Measurements from ENCODE around the gene PAPSS1. TPM values are rescaled to one million over a fixed set of nuclear protein-coding genes. Genes with fewer than 3 reads are reported as not detected.

The PAPSS1 gene
- polyA plus RNA-seq, 3 donors, result 46.4 to 79.6 (median 64.8) TPM

DNA sequence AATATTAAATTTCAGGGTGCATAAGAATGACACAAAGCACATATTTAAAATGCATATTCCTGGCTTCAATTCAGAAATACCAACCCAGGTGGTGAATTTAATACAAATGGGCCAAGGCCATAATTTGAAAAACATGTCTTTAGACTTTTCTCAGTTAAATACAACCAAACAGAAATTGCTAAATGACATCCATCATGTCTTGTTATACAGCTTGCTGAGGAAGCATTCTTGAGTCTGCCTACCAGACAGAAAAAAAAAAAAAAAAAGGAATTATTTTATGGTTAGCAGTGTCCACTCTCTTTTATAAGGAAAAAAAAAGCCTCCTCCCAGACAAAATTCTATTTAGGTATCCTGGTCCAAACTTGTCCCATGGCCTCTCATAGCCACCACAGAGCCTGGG lies 119.1 kb downstream of the PAPSS1 start:
- Mint-ChIP-seq H3K36me3 (no peaks in the 10 kb centered on the region), H3K27me3 (ENCODE audit: low read depth in 3 of 3) (peaks cover 0 to 1% (median 0%) of the 10 kb centered on the region in 3 donors), H3K4me1 (peaks cover 1% of the 10 kb centered on the region), H3K27ac (no peak overlapping the region), H3K4me3 (no peak overlapping the region), H3K9me3 (peaks cover 0 to 6% (median 2%) of the 10 kb centered on the region in 7 donors)
- Histone ChIP-seq H4K20me1 (ENCODE audit: insufficient read depth, low read length) (no peaks in the 10 kb centered on the region), H3K4me3 (replicated peaks in 1 of 3; ENCODE audit: low read depth in 2 of 3, low read length in 3 of 3) (no peak overlapping the region), H3K27ac (ENCODE audit: low read depth in 1 of 2, low read length in 2 of 2) (no peak overlapping the region), H3K36me3 (replicated peaks in 1 of 2; ENCODE audit: control insufficient read depth in 1 of 2, insufficient read depth in 2 of 2, low read length in 2 of 2) (no peaks in the 10 kb centered on the region), H3K27me3 (ENCODE audit: control insufficient read depth in 2 of 2, insufficient read depth in 2 of 2, low read length in 2 of 2) (no peaks in the 10 kb centered on the region), H2AFZ (ENCODE audit: insufficient read depth, low read depth, low read length, poor library complexity, severe bottlenecking) (no peak overlapping the region), H3K79me2 (ENCODE audit: insufficient read depth, low read length) (no peaks in the 10 kb centered on the region), H3K9me3 (replicated peaks in 1 of 2; ENCODE audit: control insufficient read depth in 1 of 2, insufficient read depth in 1 of 2, low read length in 2 of 2) (no peaks in the 10 kb centered on the region), H3K9ac (ENCODE audit: insufficient read depth, low read length, poor library complexity, severe bottlenecking) (no peak overlapping the region), H3K4me1 (ENCODE audit: control insufficient read depth in 1 of 2, insufficient read depth in 2 of 2, low read length in 2 of 2) (no peaks in the 10 kb centered on the region), H3K4me2 (replicated peaks; ENCODE audit: extremely low read depth, low read length, poor library complexity, severe bottlenecking) (no peak overlapping the region)
- DNase-seq, result no peak
- intact Hi-C loops (cut with micrococcal nuclease), result no loop called here
- TF ChIP-seq, protein P1, sequence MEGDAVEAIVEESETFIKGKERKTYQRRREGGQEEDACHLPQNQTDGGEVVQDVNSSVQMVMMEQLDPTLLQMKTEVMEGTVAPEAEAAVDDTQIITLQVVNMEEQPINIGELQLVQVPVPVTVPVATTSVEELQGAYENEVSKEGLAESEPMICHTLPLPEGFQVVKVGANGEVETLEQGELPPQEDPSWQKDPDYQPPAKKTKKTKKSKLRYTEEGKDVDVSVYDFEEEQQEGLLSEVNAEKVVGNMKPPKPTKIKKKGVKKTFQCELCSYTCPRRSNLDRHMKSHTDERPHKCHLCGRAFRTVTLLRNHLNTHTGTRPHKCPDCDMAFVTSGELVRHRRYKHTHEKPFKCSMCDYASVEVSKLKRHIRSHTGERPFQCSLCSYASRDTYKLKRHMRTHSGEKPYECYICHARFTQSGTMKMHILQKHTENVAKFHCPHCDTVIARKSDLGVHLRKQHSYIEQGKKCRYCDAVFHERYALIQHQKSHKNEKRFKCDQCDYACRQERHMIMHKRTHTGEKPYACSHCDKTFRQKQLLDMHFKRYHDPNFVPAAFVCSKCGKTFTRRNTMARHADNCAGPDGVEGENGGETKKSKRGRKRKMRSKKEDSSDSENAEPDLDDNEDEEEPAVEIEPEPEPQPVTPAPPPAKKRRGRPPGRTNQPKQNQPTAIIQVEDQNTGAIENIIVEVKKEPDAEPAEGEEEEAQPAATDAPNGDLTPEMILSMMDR (IDR thresholded peaks at IDR 0.05), result no peak

DNA sequence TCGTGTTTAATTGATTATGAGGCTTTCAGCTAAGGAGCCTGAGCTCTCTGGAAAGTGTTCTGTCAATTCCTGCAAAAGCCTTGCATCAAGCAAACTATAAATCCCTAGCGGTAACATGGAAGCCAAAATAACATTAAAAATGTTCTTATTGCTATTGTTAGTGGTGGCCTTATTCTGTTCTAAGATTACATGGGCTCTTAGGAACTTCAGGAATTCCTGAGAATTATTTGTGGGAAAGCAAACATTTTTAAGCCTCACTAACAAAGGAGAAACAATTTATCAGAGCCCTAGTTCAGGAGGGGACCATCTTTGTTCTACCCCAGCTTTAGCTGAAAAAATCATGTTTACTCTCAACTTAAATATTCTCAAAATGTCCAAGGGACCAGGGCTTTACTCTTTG lies 119.6 kb downstream of the PAPSS1 start:
- Histone ChIP-seq H3K79me2 (ENCODE audit: insufficient read depth, low read length) (no peaks in the 10 kb centered on the region), H2AFZ (ENCODE audit: insufficient read depth, low read depth, low read length, poor library complexity, severe bottlenecking) (no peak overlapping the region), H3K9me3 (replicated peaks in 1 of 2; ENCODE audit: control insufficient read depth in 1 of 2, insufficient read depth in 1 of 2, low read length in 2 of 2) (no peaks in the 10 kb centered on the region), H3K4me1 (ENCODE audit: control insufficient read depth in 1 of 2, insufficient read depth in 2 of 2, low read length in 2 of 2) (no peaks in the 10 kb centered on the region), H3K4me2 (replicated peaks; ENCODE audit: extremely low read depth, low read length, poor library complexity, severe bottlenecking) (no peak overlapping the region), H3K27ac (ENCODE audit: low read depth in 1 of 2, low read length in 2 of 2) (no peak overlapping the region), H3K36me3 (replicated peaks in 1 of 2; ENCODE audit: control insufficient read depth in 1 of 2, insufficient read depth in 2 of 2, low read length in 2 of 2) (no peaks in the 10 kb centered on the region), H3K27me3 (ENCODE audit: control insufficient read depth in 2 of 2, insufficient read depth in 2 of 2, low read length in 2 of 2) (no peaks in the 10 kb centered on the region), H4K20me1 (ENCODE audit: insufficient read depth, low read length) (no peaks in the 10 kb centered on the region), H3K9ac (ENCODE audit: insufficient read depth, low read length, poor library complexity, severe bottlenecking) (no peak overlapping the region), H3K4me3 (replicated peaks in 1 of 3; ENCODE audit: low read depth in 2 of 3, low read length in 3 of 3) (no peak overlapping the region)
- WGBS (ENCODE audit: insufficient coverage), result no CpG with 5 or more reads among the region's 2 CpGs
- Mint-ChIP-seq H3K4me3 (no peak overlapping the region), H3K27me3 (ENCODE audit: low read depth in 3 of 3) (peaks cover 0 to 1% (median 0%) of the 10 kb centered on the region in 3 donors), H3K4me1 (peaks cover 2% of the 10 kb centered on the region), H3K9me3 (peaks cover 0 to 6% (median 2%) of the 10 kb centered on the region in 7 donors), H3K27ac (no peak overlapping the region), H3K36me3 (no peaks in the 10 kb centered on the region)
- TF ChIP-seq, protein P1 (IDR thresholded peaks at IDR 0.05), result no peak
- no peak for DNase-seq
- intact Hi-C loops (cut with micrococcal nuclease), result no loop called here

Measured in CD14-positive monocyte (primary cell).